Neural progenitor cell (in vitro differentiated cells): ENCODE measurements around the gene RAPGEF5.
"Not testable (repeated sequence)": the region's sequence is repeated elsewhere in the genome, so short reads cannot be mapped to it uniquely, and the experiment has no call there.

ENCODE experiments used
- CTCF ChIP-seq: fragments of 200-600 bp; sonication (generic); IDR thresholded peaks from 2 replicates; pipeline ENCODE4 v1.5.1; 2017; ENCODE audit warnings: antibody characterized with exemption, mild to moderate bottlenecking
- EZH2 ChIP-seq: fragments of 200-600 bp; sonication (generic); IDR thresholded peaks from 2 replicates; pipeline ENCODE4 v1.6.1; 2017; ENCODE audit warnings: antibody characterized with exemption, mild to moderate bottlenecking, moderate library complexity
- EZH2phosphoT487 ChIP-seq: fragments of 200-600 bp; sonication (generic); IDR thresholded peaks from 2 replicates; pipeline ENCODE4 v1.6.1; 2017; ENCODE audit warnings: antibody characterized with exemption

GRCh38 chr7:22090958-22091525, 265.9 kb downstream of the RAPGEF5 start:
- not testable (repeated sequence) for TF ChIP-seq CTCF, EZH2, EZH2phosphoT487
